D721Med (cell line): ENCODE data around the gene CDS2.

ENCODE experiments used
- DNase-seq: peaks from one replicate; pipeline ENCODE4 v3.0.0; 2011; ENCODE audit warnings: low spot score; ENCODE audit not compliant: insufficient read length
- FAIRE-seq: peaks from 2 replicates; lab custom pipeline; 2011; peaks lifted over from hg19 to GRCh38; lab: Jason Lieb, UNC
- TF ChIP-seq, protein P1 (sequence below): IDR thresholded peaks from 2 replicates; pipeline ENCODE4 v1.5.1; 2012; ENCODE audit warnings: mild to moderate bottlenecking, control low read depth; ENCODE audit not compliant: insufficient read depth; ENCODE audit errors: missing control alignments

CDS2 gene

DNA sequence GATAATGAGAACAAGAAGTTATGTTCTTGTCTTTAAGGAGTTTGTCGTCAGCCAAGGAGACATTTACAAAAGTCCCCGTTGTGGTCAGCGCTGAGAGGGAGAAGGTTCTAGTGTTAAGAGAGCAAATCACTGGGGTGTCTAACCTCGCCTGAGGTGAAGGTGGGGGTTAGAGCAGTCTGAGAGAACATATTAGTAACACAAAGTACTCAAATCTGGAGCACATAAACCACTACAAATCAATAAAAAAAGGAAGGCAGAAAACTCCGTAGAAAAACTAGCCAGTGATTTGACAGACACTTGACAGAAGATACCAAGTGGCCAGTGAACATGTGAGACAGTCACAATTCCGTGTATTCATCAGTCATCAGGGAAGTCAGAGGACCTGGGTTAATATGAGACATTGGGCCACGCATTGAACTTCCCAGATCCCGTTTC is 45.4 kb downstream of the CDS2 start:
- TF ChIP-seq, protein P1, sequence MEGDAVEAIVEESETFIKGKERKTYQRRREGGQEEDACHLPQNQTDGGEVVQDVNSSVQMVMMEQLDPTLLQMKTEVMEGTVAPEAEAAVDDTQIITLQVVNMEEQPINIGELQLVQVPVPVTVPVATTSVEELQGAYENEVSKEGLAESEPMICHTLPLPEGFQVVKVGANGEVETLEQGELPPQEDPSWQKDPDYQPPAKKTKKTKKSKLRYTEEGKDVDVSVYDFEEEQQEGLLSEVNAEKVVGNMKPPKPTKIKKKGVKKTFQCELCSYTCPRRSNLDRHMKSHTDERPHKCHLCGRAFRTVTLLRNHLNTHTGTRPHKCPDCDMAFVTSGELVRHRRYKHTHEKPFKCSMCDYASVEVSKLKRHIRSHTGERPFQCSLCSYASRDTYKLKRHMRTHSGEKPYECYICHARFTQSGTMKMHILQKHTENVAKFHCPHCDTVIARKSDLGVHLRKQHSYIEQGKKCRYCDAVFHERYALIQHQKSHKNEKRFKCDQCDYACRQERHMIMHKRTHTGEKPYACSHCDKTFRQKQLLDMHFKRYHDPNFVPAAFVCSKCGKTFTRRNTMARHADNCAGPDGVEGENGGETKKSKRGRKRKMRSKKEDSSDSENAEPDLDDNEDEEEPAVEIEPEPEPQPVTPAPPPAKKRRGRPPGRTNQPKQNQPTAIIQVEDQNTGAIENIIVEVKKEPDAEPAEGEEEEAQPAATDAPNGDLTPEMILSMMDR, result no peak
- DNase-seq (no peak), FAIRE-seq (no peak)

GRCh38 chr20:5172903-5173463 is 46.2 kb downstream of the CDS2 start:
- DNase-seq (no peak), FAIRE-seq (no peak)
- TF ChIP-seq, protein P1, result no peak

GRCh38 chr20:5173751-5174150 is 46.9 kb downstream of the CDS2 start:
- TF ChIP-seq, protein P1, result no peak
- FAIRE-seq (no peak), DNase-seq (no peak)

DNA sequence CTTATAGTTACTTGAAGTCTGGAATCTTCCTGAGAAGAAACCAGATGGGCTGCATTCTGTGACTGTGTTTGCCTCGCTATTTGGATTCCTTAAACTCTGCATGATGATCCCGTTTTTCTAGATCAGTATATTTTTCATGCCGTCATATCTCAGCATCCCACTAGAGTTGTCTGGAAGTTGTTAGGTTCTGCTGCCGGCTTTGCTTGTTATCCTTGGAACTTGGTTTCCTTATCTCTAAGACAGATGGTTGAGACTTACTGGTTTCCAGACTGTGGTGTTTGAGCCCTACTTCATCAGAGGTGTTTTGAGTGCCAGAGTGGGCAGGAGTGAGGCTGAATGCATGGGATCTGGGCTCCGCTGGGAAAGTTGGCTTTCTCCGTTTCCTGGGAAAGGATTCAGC is 50.3 kb downstream of the CDS2 start:
- TF ChIP-seq, protein P1, result no peak
- DNase-seq, result no peak
- no peak for FAIRE-seq

GRCh38 chr20:5178046-5178445 is 51.2 kb downstream of the CDS2 start:
- DNase-seq (no peak), FAIRE-seq (no peak)
- TF ChIP-seq, protein P1, result no peak

- no peak for DNase-seq
- no peak for FAIRE-seq
- TF ChIP-seq, protein P1, result no peak
Measured at GRCh38 chr20:5180421-5180820, 53.6 kb downstream of the CDS2 start.

- DNase-seq, result no peak
- FAIRE-seq, result no peak
Measured at GRCh38 chr20:5180933-5181332, 54.1 kb downstream of the CDS2 start.

More at GRCh38 chr20:5180933-5181332, 54.1 kb downstream of the CDS2 start:
- TF ChIP-seq, protein P1, result no peak
